HG03135 (cell line): ENCODE measurements around the gene LILRB4.
"Not testable (repeated sequence)": the region's sequence is repeated elsewhere in the genome, so short reads cannot be mapped to it uniquely, and the experiment has no call there.

ENCODE experiments used
- ATAC-seq: cut with Tn5 transposase; IDR thresholded peaks from one replicate; pipeline ENCODE4 v1.9.1; 2021; ENCODE audit warnings: mild to moderate bottlenecking, moderate library complexity; ENCODE audit not compliant: unreplicated experiment

Gene LILRB4

GRCh38 chr19:54648129-54648528 is 14.7 kb upstream of the LILRB4 start:
- no peak for ATAC-seq

GRCh38 chr19:54650108-54650655 is 12.6 kb upstream of the LILRB4 start:
- ATAC-seq: no peak

- no peak for ATAC-seq
Measured at GRCh38 chr19:54653181-54653809, 9.5 kb upstream of the LILRB4 start.

- ATAC-seq: no peak
Measured at GRCh38 chr19:54654447-54655321, 8.1 kb upstream of the LILRB4 start.

GRCh38 chr19:54659300-54659699 is 3.5 kb upstream of the LILRB4 start:
- no peak for ATAC-seq

GRCh38 chr19:54660306-54660705 is 2.5 kb upstream of the LILRB4 start:
- ATAC-seq: no peak

- ATAC-seq: no peak
Measured at GRCh38 chr19:54660964-54661363, 1.8 kb upstream of the LILRB4 start.

GRCh38 chr19:54661846-54662481 is 821 bp upstream of the LILRB4 start:
- no peak for ATAC-seq

GRCh38 chr19:54665530-54665929 is 2.7 kb downstream of the LILRB4 start:
- no peak for ATAC-seq

GRCh38 chr19:54667217-54667616 is 4.4 kb downstream of the LILRB4 start:
- no peak for ATAC-seq

GRCh38 chr19:54668353-54668752 is 5.6 kb downstream of the LILRB4 start:
- ATAC-seq: no peak

GRCh38 chr19:54670576-54671357 is 8.0 kb downstream of the LILRB4 start:
- ATAC-seq: no peak

- no peak for ATAC-seq
Measured at GRCh38 chr19:54673222-54673621, 10.4 kb downstream of the LILRB4 start.

- no peak for ATAC-seq
Measured at GRCh38 chr19:54674021-54674617, 11.3 kb downstream of the LILRB4 start.

- not testable (repeated sequence) for ATAC-seq
Measured at GRCh38 chr19:54676210-54676834, 13.5 kb downstream of the LILRB4 start.

- no peak for ATAC-seq
Measured at GRCh38 chr19:54677217-54677616, 14.4 kb downstream of the LILRB4 start.

- not testable (repeated sequence) for ATAC-seq
Measured at GRCh38 chr19:54681596-54681995, 18.8 kb downstream of the LILRB4 start.

GRCh38 chr19:54682306-54682856 is 19.6 kb downstream of the LILRB4 start:
- no peak for ATAC-seq

- no peak for ATAC-seq
Measured at GRCh38 chr19:54684527-54684926, 21.7 kb downstream of the LILRB4 start.
